GM21619 (cell line): Measurements from ENCODE around the gene BICRAL.
A peak's percentile ranks its signal among the peaks of the same experiment; 100 is the strongest.
"Not testable (repeated sequence)": the region's sequence is repeated elsewhere in the genome, so short reads cannot be mapped to it uniquely, and the experiment has no call there.

Experiments
- ATAC-seq: cut with Tn5 transposase; IDR thresholded peaks from one replicate; pipeline ENCODE4 v1.9.1; 2021; ENCODE audit not compliant: unreplicated experiment

BICRAL gene

DNA sequence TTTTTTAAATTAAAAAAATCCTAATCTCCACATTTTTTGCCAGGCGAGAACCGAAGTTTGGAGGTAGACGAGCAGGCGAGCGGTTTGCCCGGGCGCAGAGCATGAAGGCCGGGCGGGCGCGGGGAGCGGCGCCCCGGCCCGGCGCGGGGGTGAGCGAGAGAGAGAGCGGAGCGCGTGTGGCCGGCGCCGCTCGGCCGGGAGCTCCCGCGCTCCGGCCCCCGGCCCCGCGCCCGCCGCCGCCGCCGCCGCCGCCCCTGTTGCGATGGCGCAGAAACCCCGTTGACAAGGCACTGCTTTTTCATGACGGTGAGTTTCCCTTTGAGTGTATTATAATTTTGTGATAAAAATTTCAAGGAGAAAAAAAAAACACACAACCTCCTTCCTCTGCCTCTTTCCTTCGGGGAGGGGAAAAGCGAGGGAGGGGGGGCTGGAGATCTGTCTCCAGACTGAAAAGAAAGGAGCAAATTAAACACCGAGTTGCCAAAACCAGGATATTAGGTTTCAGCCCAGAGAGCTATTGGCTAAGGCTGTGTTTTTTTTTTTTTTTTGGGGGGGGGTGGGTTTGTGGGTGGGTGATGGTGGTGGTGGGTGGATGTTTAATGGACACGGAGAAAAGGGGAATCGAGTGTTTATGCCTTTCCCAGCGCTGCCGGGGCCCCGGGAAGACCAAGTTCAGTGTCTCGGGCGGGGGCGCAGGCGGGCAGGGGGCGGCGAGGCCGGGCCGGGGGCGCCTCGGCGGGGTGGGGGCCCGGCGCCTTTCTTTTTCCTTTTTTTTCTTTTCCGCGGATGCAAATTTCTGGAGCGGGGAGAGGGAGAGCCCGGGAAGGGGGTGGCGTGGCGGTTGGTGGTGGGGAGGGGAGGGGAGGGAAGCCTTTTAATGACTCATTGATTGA is at the start of gene BICRAL:
BICRAL (plus strand) TSS at position 257 of the 893 bp plus-strand sequence. CDS start 39,971 bp downstream, outside the sequence.
- ATAC-seq: no peak

- not testable (repeated sequence) for ATAC-seq
These were observed 47.9 kb upstream of the BICRAL start for GRCh38 chr6:42733867-42734481.

DNA sequence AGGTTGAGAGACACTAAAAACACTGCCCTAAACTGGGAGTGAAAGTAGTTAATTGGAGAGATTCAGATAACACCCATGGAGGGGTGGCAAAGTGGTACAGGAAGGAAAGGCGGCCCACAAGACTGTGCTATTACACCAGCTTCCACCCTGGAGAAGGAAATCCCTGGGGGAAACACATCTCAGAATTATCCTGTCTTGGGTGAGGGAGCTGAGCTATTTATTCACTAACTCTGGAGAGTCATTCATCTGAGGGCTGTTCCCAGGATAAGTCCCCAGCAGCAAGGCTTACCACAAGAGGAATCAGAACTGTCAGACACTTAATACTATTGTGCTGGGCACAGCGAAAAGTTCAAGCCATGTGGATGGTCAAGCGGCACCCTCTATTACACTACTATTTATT is 45.9 kb upstream of the BICRAL start:
- ATAC-seq: no peak

- ATAC-seq: no peak
These were observed 41.1 kb upstream of the BICRAL start for GRCh38 chr6:42740725-42741124.

- ATAC-seq: no peak
These were observed 39.5 kb upstream of the BICRAL start for GRCh38 chr6:42742116-42742894.

- no peak for ATAC-seq
These were observed 37.4 kb upstream of the BICRAL start for GRCh38 chr6:42744351-42744893.

DNA sequence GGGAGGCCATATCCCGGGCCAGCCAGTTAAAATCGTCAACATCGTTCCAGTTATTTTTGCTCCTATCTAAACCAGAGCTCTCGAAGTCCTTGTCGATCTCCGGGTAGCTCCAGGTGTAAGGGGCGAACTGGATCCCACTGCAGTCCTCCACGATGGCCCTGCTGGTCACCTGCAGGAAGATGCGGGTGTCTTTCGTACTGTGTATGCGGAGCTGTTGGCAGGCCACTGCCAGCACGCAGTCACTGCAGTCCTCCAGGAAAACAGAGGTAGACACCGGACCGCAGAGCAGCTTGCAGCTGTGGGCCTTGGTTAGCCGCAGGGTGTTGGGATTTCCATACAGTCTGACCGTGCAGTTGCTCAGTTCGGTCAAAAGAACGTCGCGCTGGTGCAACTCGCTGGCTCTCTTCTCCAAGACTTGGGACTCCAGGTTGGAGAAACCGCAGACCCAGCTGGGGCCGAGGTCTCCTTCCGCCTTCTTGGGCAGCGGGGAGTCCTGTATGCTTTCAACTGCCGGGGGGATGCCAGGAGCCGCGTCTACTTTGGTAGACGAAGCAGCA is 36.7 kb upstream of the BICRAL start:
- ATAC-seq: no peak

DNA sequence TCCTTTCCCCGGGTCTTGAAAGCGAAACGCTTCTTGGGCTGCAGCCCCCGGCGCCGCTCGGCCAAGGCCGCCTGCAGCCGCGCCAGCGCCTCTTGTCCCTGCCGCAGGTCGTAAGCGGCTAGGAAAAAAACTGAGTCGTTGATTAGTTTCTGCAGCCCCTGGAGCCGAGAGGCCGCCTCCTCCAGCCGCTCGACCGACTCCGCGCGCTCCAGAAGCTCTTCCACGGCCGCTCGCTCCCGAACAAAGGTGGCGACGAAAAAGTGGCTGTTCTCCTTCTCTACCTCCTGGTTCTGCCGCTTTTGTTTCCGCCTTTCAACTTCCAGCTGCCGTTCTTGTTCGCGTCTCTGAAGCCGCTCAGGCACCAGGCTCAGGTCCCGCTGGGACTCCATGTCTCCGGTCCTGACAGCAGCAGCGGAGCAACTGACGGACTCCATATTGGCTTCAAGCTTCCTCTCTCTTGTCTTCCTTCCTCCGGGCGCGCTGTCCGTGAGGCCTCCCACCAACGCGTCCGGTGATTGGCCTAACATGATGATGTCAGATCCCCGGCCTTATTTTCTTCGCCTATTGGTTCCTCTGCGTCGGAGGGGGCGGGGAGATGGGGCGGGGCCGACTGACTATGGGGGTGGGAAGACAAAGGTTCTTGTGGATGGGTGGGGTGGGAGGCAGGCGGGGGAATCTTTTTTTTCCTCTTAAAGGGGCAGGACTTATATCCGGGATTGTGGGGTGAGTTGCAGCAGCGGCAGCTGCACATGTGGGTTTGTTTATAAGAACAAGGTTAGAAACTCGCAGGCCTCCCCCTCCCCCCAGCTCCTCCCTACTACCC is 36.0 kb upstream of the BICRAL start, which contains the start of gene TBCC:
TBCC (minus strand) TSS at position 464 of the 823 bp plus-strand sequence; CDS start at position 434, 30 bp downstream.
- ATAC-seq: peak; percentile 74

DNA sequence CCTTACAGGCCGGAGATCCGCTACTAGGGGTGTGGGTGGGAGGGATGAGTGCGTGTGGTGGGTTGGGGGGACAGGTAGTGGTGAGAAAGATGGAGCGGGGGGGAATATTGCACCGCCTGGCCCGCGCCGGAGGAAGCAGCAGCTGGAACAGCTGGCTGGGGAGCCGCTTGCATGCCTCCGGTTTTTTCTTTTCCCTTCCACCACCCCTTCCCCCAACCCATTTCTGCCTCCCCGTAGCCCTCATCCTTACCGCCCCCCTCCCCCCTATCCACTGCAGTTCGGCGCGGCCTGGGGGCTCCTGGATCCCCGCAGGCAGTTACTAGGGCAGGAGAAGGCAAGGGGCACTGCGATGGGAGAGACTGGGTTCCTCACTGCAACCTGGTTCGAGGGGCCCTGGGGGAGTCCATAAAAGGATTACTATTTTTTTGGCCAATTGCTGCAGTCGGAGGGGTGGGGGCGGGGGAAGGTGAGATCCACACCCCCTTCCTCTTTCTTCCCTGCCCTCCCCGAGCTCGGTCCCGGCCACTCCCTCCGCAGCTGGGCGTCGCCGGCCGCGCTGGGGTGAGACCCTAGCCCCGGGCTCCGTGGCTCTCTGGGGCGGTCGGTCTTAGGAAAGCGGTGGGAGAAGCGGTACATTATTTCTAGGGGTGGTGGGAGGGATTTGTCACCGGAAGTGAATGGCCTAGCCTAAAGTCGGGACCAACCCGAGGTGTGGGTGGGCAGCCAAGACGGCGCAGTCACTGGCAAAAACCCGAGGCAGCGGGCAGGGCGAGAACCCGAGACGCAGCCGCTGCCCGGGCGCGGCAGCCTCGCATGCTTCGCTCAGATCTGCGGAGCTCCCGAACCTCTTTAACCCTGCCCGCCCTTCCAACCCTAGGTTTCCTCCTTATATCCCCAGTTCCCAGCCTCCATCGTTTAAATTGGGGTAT is 35.1 kb upstream of the BICRAL start:
- peak; percentile 42 for ATAC-seq

GRCh38 chr6:42748203-42748898 is 33.5 kb upstream of the BICRAL start:
- ATAC-seq: no peak

DNA sequence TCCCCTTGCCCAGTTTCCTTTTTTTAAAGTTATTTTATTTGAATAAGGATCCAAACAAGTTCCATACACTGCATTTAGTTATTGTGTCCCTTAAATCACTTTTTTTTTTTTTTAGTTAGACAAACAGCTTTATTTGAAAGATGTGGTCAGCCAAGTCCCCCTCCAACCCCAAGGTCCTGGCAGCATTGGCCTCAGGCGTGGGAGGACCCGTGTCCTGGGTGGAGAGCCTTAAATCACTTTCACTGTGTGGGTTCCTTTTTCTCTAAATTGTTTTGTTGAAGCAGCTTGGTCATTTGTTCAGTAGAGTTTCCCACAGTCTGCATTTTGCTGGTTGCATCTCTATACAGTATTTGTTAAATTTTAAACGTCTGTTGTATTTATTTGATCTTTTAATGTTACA is 30.8 kb upstream of the BICRAL start:
- no peak for ATAC-seq

GRCh38 chr6:42754759-42755158 is 27.1 kb upstream of the BICRAL start:
- ATAC-seq: no peak

DNA sequence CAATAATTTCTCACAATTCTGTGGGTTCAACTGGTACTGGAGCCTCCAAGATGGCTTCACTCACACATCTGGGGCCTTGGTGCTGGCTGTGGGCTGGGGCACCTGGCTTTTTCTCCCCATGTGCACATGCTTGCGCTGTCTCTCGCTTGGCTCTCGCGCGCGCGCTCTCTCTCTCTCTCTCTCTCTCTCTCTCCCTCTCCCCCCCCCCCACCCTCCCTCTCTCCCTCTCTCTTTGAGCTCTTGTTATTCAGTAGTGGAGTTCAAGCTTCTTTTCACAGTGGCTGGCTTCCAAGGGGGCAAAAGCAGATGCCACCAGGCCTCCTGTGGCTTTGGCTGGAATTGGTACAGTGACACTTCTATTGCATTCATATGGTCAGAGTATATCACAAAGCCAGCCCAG is 25.1 kb upstream of the BICRAL start:
- ATAC-seq: no peak

- no peak for ATAC-seq
These were observed 23.0 kb upstream of the BICRAL start for GRCh38 chr6:42758756-42759430.

GRCh38 chr6:42761287-42762067 is 20.4 kb upstream of the BICRAL start:
- no peak for ATAC-seq

GRCh38 chr6:42762426-42762859 is 19.4 kb upstream of the BICRAL start:
- no peak for ATAC-seq

DNA sequence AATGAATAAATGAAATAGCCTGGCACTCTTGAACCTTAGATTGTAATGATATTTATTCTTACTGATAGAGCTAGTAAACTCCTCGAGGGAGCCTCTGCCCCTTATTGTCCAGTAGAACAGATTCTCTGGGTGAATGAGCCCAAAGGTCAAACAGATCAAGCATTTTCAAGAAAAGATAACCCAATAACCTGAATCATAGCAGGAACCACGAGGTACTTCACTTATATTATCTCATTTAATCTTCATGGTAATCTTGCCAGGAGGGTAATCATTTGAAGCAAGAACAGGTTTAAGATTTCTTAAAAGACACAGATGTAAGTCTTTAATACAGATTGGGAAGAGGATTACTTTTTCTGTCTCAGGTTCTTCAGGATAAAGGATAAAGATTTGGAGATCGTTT is 18.9 kb upstream of the BICRAL start:
- ATAC-seq: no peak
